Transverse colon (tissue), 4 donors: ENCODE results near the gene MAGI1.

ENCODE experiments used
- EP300 ChIP-seq: sonication (generic); formaldehyde crosslinking; IDR thresholded peaks from one replicate; pipeline ENCODE4 v1.6.1; 2017; ENCODE audit warnings: antibody characterized with exemption, low read depth
- POLR2AphosphoS5 ChIP-seq, 3 donors: sonication (generic); formaldehyde crosslinking; IDR thresholded peaks; one replicate each; pipeline ENCODE4 v1.6.1; 2016; ENCODE audit warnings: antibody characterized with exemption in 3 of 3
- TF ChIP-seq, protein P1 (sequence below), 5 experiments: fragments of 200-600 bp in 3 of 5; fragments of 450-650 bp in 2 of 5; sonication (generic) in 3 of 5; IDR thresholded peaks; 1 replicate in 2 of 5; 2 replicates in 3 of 5; pipeline ENCODE4 v1.5.1; 2016 to 2017; ENCODE audit warnings: antibody characterized with exemption in 5 of 5, inconsistent platforms in 3 of 5, mild to moderate bottlenecking in 2 of 5, moderate library complexity in 1 of 5

DNA sequence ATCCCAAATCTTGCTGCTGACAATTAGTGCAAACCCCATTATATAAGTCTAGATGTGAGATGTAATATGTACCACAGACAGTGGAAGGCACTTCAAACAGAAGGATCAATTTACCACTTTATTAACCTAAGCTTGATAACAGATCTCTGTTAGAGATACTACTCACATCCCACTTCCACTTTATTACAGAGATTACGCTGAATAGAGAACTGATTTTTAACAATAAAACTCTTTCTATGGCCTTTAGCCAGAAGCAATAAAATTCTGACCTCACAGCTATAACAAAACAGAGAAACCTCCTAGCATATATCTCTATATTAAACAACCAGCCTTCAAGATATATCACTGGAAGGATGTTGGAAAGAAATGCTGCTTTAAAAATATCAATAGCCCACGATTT, 517.7 kb downstream of the MAGI1 start:
- TF ChIP-seq, protein P1, sequence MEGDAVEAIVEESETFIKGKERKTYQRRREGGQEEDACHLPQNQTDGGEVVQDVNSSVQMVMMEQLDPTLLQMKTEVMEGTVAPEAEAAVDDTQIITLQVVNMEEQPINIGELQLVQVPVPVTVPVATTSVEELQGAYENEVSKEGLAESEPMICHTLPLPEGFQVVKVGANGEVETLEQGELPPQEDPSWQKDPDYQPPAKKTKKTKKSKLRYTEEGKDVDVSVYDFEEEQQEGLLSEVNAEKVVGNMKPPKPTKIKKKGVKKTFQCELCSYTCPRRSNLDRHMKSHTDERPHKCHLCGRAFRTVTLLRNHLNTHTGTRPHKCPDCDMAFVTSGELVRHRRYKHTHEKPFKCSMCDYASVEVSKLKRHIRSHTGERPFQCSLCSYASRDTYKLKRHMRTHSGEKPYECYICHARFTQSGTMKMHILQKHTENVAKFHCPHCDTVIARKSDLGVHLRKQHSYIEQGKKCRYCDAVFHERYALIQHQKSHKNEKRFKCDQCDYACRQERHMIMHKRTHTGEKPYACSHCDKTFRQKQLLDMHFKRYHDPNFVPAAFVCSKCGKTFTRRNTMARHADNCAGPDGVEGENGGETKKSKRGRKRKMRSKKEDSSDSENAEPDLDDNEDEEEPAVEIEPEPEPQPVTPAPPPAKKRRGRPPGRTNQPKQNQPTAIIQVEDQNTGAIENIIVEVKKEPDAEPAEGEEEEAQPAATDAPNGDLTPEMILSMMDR (IDR thresholded peaks at IDR 0.05): no peak
- no peak for TF ChIP-seq EP300
- no peak for TF ChIP-seq POLR2AphosphoS5 (IDR thresholded peaks at IDR 0.05)
